Prostate gland (tissue), 2 donors: Measurements from ENCODE around the gene SLC22A12.

ENCODE experiments used
- CTCF ChIP-seq, 4 experiments: fragments of 200-600 bp in 2 of 4; fragments of 450-650 bp in 2 of 4; sonication (generic) in 2 of 4; IDR thresholded peaks; 1 replicate in 3 of 4; 2 replicates in 1 of 4; pipeline ENCODE4 v1.5.1; 2016 to 2019; ENCODE audit warnings: antibody characterized with exemption in 4 of 4, mild to moderate bottlenecking in 2 of 4, moderate library complexity in 2 of 4
- POLR2AphosphoS5 ChIP-seq: sonication (generic); formaldehyde crosslinking; IDR thresholded peaks from one replicate; pipeline ENCODE4 v1.6.1; 2017; ENCODE audit warnings: antibody characterized with exemption

GRCh38 chr11:64605244-64605560 is 14.2 kb downstream of the SLC22A12 start:
- TF ChIP-seq CTCF (IDR thresholded peaks at IDR 0.05) (no peak), POLR2AphosphoS5 (no peak)
